DND-41 (cell line): ENCODE data around the gene SERINC3.

Source experiments
- EZH2 ChIP-seq: IDR thresholded peaks from 3 replicates; pipeline ENCODE4 v1.6.1; 2012; ENCODE audit warnings: borderline replicate concordance, low read depth, mild to moderate bottlenecking, moderate library complexity, low read length, inconsistent platforms; ENCODE audit not compliant: severe bottlenecking
- TF ChIP-seq, protein P1 (sequence below): IDR thresholded peaks from 2 replicates; pipeline ENCODE4 v1.5.1; 2012; ENCODE audit warnings: borderline replicate concordance, low read length, moderate library complexity, mild to moderate bottlenecking; ENCODE audit not compliant: poor library complexity, severe bottlenecking; ENCODE audit errors: extremely low read depth

GRCh38 chr20:44478206-44478605 is 43.7 kb downstream of the SERINC3 start:
- TF ChIP-seq, protein P1, sequence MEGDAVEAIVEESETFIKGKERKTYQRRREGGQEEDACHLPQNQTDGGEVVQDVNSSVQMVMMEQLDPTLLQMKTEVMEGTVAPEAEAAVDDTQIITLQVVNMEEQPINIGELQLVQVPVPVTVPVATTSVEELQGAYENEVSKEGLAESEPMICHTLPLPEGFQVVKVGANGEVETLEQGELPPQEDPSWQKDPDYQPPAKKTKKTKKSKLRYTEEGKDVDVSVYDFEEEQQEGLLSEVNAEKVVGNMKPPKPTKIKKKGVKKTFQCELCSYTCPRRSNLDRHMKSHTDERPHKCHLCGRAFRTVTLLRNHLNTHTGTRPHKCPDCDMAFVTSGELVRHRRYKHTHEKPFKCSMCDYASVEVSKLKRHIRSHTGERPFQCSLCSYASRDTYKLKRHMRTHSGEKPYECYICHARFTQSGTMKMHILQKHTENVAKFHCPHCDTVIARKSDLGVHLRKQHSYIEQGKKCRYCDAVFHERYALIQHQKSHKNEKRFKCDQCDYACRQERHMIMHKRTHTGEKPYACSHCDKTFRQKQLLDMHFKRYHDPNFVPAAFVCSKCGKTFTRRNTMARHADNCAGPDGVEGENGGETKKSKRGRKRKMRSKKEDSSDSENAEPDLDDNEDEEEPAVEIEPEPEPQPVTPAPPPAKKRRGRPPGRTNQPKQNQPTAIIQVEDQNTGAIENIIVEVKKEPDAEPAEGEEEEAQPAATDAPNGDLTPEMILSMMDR: no peak
- no peak for TF ChIP-seq EZH2
